HepG2 (cell line): ENCODE measurements around the gene ADSS1.

Experiments
- ARHGAP35 ChIP-seq: sonication (generic); formaldehyde crosslinking; IDR thresholded peaks from 2 replicates; pipeline ENCODE4 v1.9.0; 2022; ENCODE audit warnings: mild to moderate bottlenecking, inconsistent platforms, moderate library complexity, missing genetic modification reagents, borderline replicate concordance
- EZH2 ChIP-seq: conservative IDR thresholded peaks from 2 replicates; pipeline ENCODE4 v1.6.1; 2012; ENCODE audit warnings: mild to moderate bottlenecking, low read depth, low read length, moderate library complexity
- GABPA ChIP-seq, 2 experiments: IDR thresholded peaks; 2 replicates each; pipeline ENCODE4 v1.6.1; 2011 to 2016; ENCODE audit warnings: low read depth in 2 of 2, low read length in 1 of 2, missing biosample characterization in 1 of 2, missing genetic modification characterization in 1 of 2
- GABPB1 ChIP-seq: IDR thresholded peaks from 2 replicates; pipeline ENCODE4 v1.6.1; 2016; ENCODE audit warnings: mild to moderate bottlenecking, missing genetic modification reagents, moderate library complexity, missing compliant biosample characterization
- JARID2 ChIP-seq: sonication (generic); formaldehyde crosslinking; IDR thresholded peaks from 2 replicates; pipeline ENCODE4 v1.8.1; 2023; ENCODE audit warnings: missing genetic modification reagents, inconsistent platforms; ENCODE audit not compliant: insufficient replicate concordance
- JUND ChIP-seq: sonication (generic); formaldehyde crosslinking; IDR thresholded peaks from 2 replicates; pipeline ENCODE4 v1.8.0; 2022; ENCODE audit warnings: mild to moderate bottlenecking, missing genetic modification reagents
- ZBTB42 ChIP-seq: sonication (generic); formaldehyde crosslinking; IDR thresholded peaks from 2 replicates; pipeline ENCODE4 v1.5.0; 2020; ENCODE audit warnings: mild to moderate bottlenecking, missing genetic modification reagents
- ZFP62 ChIP-seq: sonication (generic); formaldehyde crosslinking; IDR thresholded peaks from 2 replicates; pipeline ENCODE4 v1.4.0; 2020; ENCODE audit warnings: missing genetic modification reagents
- ZNF235 ChIP-seq: sonication (generic); formaldehyde crosslinking; IDR thresholded peaks from 2 replicates; pipeline ENCODE4 v1.8.1; 2023; ENCODE audit warnings: mild to moderate bottlenecking, missing genetic modification reagents, borderline replicate concordance
- ZNF580 ChIP-seq: IDR thresholded peaks from 2 replicates; pipeline ENCODE4 v1.6.1; 2016; ENCODE audit warnings: low read depth, borderline replicate concordance
- ZNF674 ChIP-seq: sonication (generic); formaldehyde crosslinking; IDR thresholded peaks from 2 replicates; pipeline ENCODE4 v1.5.0; 2020; ENCODE audit warnings: low read depth, mild to moderate bottlenecking, missing genetic modification reagents
- TF ChIP-seq, protein P1 (sequence below): sonication (generic); formaldehyde crosslinking; IDR thresholded peaks from 2 replicates; pipeline ENCODE4 v1.5.0; 2020; ENCODE audit warnings: mild to moderate bottlenecking, missing genetic modification reagents, moderate library complexity

GRCh38 chr14:104788873-104789663 lies 65.0 kb downstream of the ADSS1 start:
- TF ChIP-seq GABPB1 (CRISPR knock-in tag): no peak
- no peak for TF ChIP-seq JUND (CRISPR knock-in tag)
- TF ChIP-seq, protein P1, sequence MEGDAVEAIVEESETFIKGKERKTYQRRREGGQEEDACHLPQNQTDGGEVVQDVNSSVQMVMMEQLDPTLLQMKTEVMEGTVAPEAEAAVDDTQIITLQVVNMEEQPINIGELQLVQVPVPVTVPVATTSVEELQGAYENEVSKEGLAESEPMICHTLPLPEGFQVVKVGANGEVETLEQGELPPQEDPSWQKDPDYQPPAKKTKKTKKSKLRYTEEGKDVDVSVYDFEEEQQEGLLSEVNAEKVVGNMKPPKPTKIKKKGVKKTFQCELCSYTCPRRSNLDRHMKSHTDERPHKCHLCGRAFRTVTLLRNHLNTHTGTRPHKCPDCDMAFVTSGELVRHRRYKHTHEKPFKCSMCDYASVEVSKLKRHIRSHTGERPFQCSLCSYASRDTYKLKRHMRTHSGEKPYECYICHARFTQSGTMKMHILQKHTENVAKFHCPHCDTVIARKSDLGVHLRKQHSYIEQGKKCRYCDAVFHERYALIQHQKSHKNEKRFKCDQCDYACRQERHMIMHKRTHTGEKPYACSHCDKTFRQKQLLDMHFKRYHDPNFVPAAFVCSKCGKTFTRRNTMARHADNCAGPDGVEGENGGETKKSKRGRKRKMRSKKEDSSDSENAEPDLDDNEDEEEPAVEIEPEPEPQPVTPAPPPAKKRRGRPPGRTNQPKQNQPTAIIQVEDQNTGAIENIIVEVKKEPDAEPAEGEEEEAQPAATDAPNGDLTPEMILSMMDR (CRISPR knock-in tag): no peak
- no peak for TF ChIP-seq ZNF580 (CRISPR knock-in tag)
- no peak for TF ChIP-seq ARHGAP35
- no peak for TF ChIP-seq ZNF235 (CRISPR knock-in tag)
- TF ChIP-seq ZBTB42 (CRISPR knock-in tag): no peak
- no peak for TF ChIP-seq ZFP62
- TF ChIP-seq EZH2: no peak
- no peak for TF ChIP-seq JARID2 (CRISPR knock-in tag)
- TF ChIP-seq GABPA (IDR thresholded peaks at IDR 0.05; ENCODE audit: low read depth, low read length): no peak
- no peak for TF ChIP-seq GABPA (CRISPR knock-in tag; IDR thresholded peaks at IDR 0.05; ENCODE audit: low read depth)
- no peak for TF ChIP-seq ZNF674
